SKM-1 treated with dmso at 0.1 percent for 144 hours (cell line): ENCODE data around the gene DNAJC30.

Source experiments
- DNase-seq: peaks from one replicate; lab custom pipeline; 2025; ENCODE audit not compliant: unreplicated experiment; lab: John Stamatoyannopoulos, UW

DNAJC30 gene

DNA sequence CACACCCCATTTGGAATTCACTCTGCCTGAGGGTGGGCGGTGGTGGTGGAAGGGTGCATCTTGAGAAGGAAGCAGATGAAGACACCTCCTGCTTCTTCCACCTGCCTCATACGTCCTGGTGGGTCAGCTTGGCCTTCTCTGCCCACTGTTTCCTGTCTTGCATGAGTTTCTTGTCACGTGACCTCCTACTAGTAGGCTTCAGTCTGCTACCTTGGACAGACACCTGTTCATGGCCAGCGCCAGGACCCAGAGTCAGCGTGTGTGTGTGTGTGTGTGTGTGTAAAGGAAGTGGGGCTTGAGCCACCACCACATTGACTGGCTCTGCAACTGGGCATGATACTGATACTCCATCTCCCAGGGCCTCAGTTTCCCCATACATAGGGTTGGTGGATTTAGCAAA is 32.7 kb downstream of the DNAJC30 start:
- no peak for DNase-seq

DNA sequence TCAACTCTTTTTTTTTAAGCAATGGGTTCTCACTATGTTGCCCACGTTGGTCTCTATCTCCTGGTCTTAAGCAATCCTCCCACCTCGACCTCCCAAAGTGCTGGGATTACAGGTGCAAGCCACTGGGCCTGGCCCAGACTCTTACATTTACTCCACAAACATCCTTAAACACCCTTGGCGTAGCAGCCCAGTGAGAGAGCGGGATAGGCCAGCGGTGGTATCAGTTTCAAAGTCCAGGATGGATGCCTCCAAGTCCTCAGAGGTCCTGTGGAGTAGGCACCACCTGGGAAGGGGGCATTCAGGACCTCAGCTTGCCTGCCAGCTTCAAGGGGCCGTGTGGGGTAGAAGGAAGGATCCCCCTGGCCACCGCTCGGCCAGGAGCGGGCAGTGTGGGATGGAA is 33.7 kb downstream of the DNAJC30 start:
- no peak for DNase-seq

DNA sequence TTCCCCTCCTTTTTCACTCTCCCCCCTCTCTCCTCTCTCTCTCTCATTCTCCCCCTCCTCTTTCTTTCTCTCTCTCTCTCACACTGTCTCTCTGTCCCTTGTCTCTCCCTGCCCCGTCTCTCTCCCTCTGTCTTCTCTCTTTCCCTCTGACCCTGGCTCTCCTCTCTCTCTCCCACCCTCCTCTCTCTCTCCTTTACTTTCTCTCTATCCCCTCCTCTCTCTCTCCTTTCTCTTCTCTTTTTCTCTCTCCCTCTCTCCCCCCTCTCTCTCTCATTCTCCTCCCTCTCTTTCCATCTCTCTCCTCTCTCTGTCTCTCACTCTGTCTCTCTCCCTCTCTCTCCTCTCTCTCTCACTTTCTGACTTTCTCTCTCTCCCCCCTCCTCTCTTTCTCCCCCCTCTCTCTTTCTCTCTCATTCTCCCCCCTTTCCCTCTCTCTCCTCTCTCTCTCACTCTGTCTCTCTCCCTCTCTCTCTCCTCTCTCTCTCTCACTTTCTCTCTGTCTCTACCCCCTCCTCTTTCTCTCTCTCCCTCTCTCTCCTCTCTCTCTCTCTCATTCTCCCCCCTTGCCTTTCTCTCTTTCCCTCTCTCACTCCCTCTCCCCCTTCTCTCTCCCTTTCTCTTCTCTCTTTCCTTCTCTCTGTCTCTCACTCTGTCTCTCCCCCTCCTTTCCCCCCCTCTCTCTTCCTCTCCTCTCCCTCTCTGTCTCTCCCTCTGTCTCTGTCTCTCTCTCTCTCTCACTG is 34.5 kb downstream of the DNAJC30 start:
- no peak for DNase-seq

DNA sequence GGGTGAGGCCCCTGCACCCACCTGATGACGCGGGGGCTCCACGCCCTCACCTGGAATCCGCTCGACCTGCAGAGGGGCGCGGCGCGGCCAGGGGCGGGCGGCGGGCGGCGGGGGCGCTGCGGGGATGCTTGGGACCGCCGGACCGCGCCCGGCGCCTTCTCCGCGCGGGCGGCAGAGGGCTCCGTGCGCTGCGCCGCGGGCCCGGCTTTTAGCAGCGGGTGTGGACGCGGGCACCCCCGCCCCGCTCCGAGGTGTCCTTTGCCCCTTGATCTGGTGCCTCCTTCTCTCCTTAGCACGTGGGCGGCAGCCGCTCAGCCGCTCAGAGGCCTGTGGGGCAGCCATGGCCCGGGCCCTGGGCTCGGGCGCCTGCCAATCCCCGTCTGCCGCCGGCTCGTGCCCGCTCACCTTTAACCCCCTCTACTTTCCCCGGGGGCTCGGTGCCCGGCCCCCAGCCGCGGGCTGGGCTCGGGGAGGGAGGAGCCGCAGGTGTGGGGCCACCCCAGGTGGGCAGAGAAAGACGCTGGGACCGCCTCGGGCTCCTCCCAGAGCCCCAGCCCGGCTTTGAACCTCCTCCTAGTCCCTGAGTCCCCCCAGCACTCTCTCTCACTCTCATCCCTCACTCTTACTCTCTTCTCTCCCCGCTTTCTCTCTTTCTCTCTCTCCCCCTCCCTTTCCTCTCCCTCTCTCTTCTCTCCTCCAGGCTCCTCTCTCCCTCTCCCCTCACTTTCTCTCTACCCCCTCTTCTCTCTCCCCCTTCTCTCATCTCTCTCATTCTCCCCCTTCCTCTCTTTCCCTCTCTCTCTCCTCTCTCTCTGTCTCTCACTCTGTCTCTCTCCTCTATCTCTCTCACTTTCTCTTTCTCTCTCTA is 35.3 kb downstream of the DNAJC30 start:
- DNase-seq, result no peak

DNA sequence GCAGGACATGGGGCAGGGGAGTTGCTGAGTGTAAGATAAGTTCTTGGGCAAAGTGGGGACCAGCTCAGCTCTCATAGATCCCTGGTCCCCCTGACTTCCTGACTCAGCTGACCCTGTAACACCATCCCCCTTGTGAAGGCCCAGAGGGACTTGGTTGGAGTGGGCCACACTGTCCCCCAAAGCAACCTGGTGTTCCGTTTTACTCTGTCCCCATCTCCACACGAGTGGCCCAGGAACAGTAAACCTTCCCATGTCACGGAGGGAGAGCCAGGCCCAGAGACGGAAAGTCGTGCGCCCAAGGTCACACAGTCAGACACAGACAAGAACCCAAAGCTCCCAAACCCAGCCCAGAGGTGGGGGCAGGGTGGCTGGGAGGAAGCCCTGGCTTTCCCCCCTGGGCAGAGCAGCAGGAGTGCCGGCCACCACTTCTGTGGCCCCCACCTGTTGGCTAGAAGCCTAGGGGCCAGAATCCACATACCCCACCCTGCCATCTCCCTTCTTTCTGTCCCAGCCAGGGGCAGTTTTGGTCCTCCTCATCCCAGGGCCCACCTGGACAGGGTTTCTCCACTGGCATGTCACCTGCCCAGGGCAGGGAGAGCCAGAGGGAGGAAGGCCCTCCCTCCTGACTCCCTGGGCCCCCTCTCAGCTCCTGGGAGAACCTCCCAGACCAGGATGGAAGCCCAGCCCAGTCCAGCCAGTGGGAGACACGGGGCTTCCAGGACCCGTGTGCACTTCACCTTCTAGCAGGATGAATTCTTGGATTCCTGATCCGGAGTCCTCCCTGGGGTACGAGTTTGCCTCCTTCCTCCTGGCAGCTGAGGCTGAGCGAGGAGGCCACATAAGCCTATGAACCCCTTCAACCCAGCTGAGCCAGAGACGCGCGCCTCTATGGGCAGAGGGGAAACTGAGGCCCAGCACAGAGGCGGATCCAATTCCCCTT is 36.2 kb downstream of the DNAJC30 start:
- no peak for DNase-seq

DNA sequence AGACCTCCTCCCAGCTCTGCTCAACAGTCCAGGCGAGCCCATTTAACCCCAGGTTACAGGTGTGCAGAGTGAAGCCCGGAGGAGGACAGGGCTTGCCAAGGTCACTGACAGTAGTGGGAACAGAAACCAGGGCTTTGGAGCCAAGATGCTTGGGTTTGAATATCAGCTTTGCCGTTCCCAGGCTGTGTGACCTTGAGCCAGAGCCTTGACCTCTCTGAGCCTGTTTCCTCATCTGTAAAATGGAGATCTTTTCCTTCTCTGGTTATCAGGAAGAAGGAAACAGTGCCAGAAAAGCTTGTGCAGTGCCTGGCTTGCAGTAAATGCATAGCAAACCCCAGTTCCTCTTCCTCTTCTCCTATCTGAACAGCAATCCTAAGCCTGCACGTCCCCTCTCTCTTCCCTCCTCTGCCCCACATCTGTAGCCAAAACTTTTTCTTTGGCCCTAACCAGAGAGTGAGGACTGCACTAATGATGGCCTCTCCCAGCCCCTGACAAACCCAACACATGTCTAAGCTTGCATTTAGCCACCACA is 37.5 kb downstream of the DNAJC30 start:
- peak; percentile 49 for DNase-seq

DNA sequence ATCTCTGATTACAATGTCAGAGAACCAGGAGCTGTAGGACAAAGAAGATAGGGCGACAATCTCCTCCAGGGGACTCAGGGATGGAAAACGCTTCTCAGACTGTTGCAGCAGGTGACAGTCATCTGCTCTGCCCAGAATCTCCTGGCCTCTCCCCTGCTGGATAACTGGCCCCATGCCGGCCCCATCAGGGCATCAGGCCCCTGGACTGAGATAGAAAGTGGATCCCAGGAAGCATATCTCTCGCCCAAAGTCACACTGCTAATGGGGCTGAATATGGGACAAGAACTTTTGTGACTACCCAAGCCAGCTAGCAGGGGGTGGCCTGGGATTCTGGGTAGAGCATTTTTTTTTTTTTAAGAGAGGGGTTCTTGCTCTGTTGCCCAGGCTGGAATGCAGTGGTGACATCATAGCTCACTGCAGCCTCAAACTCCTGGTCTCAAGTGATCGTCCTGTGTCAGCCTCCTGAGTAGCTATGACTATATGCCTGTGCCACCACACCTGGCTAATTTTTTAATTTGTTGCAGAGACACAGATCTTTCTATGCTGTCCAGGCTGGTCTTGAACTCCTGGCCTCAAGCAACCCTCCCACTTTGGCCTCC is 38.5 kb downstream of the DNAJC30 start:
- no peak for DNase-seq

DNA sequence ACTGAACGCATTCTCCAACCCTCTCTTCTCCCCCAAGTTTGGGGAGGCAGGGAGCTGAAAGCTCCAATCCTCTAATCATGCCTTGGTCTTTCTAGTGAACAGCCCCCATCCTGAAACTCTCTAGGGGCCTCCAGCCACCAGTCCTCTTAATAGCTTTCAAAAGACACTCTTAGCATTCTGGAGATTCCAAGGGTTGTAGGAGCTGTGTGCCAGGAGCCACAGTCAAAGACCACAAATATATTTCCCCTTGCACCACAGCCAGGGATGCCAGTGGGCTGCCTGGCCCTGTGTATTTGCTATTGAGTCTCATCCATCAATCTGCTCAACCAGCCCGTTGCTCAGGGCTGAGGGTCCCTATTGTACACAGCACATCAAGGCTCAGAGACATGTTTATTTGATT is 40.4 kb downstream of the DNAJC30 start:
- DNase-seq, result no peak

DNA sequence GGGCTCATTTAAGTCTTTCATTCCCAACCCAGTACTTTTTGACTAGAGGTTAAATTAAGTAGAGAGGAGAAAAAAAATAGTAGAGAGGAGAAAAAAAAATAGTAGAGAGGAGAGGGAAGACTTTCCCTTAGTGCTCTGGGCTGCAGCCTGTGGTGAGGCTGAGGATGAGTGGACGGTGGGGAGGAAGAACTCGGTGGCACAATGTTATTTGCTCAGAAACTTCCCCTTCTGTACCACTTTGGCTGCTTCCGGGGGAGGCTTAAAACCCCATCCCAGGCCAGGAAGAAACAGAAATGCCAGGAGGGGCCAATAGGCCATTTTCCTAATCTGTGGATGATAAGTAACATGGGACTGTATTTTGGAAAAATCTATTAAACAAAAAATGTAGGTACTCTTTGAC is 44.3 kb downstream of the DNAJC30 start:
- DNase-seq, result peak; percentile 12

DNA sequence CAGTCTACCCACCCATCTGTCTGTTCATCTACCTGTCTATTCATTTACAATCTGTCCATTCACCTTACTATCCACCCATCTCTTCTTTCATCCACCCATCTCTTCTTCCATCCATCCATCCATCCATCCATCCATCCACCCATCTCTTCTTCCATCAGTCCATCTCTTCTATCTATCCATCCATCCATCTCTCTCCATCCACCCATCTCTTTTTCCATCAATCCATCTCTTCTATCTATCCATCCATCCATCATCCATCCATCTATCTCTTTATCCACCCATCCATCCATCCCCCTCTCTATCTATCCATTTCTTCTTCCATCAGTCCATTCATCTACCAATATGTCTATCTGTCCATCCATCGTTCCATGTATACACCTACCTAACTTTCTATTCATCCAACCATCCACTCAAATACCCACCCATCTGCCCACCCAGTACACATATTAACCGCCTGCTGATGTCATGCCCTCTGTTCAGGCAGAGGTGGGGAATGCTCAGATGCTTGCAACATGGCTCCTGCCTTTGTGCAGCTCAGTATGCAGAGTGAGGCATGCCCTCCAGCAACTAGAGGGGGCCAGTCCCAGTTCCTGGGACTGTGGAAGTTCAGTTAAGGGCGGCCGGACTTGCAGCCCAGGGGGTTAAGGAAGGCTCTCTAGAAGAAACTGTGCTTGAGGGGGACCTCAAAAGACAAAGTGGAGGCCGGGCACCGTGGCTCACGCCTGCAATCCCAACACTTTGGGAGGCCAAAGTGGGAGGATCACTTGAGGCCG is 47.6 kb downstream of the DNAJC30 start:
- DNase-seq, result no peak

DNA sequence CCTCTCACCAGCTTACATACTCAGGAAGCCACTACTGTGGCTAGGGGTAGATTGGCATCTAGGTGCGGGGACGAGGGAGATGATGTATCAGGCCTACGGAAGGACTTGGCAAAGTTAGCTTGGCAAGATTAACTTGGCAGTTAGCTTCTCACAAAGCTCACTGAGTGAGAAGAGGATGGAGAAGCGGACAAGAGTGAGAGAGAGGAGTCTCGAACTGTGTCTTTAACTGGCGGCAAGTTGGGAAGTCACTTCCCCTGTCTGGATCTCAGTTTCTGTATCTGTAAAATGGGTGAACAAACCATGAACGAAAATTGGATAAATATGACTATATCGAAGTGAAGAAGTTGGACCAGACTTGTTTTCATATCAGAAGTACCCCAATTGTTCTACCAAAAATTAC is 49.4 kb downstream of the DNAJC30 start:
- DNase-seq, result no peak

DNA sequence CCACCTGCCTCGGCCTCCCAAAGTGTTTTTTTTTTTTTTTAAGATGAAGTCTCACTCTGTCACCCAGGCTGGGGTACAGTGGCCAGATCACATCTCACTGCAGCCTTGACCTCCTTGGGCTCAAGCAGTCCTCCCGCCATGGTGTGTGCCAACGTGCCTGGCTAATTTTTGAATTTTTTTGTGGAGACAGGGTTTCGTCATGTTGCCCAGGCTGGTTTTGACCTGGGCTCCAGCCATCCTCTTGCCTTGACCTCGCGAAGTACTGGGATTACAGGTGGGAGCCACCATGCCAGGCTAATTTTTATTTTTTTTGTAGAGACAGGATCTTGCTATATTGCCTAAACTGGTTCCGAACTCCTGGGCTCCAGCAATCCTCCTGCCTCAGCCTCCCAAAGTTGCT is 49.9 kb downstream of the DNAJC30 start:
- DNase-seq, result no peak

DNA sequence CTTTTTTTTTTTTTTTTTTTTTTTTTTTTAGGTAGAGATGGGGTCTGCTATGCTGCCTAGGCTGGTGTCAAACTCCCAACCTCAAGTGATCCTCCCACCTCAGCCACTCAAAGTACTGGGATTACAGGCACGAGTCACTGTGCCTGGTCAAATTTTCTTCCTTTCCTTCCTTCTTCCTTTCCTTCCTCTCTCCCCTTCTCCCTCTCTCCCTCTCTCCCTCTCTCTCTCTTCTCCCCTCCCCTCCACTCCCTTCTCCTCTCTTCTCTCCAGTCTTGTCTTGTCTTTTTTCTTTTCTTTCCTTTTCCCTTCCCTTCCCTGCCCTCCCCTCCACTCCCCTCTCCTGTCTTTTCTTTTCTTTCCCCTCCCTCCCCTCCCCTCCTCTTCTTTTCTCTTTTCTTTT is 51.7 kb downstream of the DNAJC30 start:
- DNase-seq, result no peak
